HG03139 (cell line): ENCODE results near the gene PNMT.
"Not testable (repeated sequence)": the region's sequence is repeated elsewhere in the genome, so short reads cannot be mapped to it uniquely, and the experiment has no call there.

Experiments
- ATAC-seq: cut with Tn5 transposase; IDR thresholded peaks from one replicate; pipeline ENCODE4 v1.9.1; 2021; ENCODE audit not compliant: unreplicated experiment

The PNMT gene

GRCh38 chr17:39704821-39705551 lies 36.7 kb downstream of the PNMT start:
- ATAC-seq = no peak

- ATAC-seq = no peak
These were observed 37.6 kb downstream of the PNMT start for GRCh38 chr17:39705786-39706348.

GRCh38 chr17:39706383-39706782 lies 38.1 kb downstream of the PNMT start:
- ATAC-seq = no peak

GRCh38 chr17:39706921-39707337 lies 38.7 kb downstream of the PNMT start:
- ATAC-seq = no peak

- ATAC-seq = no peak
These were observed 41.2 kb downstream of the PNMT start for GRCh38 chr17:39709319-39709997.

GRCh38 chr17:39709998-39710964 lies 42.0 kb downstream of the PNMT start:
- ATAC-seq = no peak

GRCh38 chr17:39711071-39711470 lies 42.8 kb downstream of the PNMT start:
- not testable (repeated sequence) for ATAC-seq

- ATAC-seq = no peak
These were observed 43.6 kb downstream of the PNMT start for GRCh38 chr17:39711851-39712250.

GRCh38 chr17:39714234-39714633 lies 46.0 kb downstream of the PNMT start:
- ATAC-seq = no peak

- ATAC-seq = no peak
These were observed 47.3 kb downstream of the PNMT start for GRCh38 chr17:39715375-39716072.

- no peak for ATAC-seq
These were observed 48.0 kb downstream of the PNMT start for GRCh38 chr17:39716073-39716818.

- no peak for ATAC-seq
These were observed 48.8 kb downstream of the PNMT start for GRCh38 chr17:39716879-39717536.

- ATAC-seq = no peak
These were observed 49.4 kb downstream of the PNMT start for GRCh38 chr17:39717660-39718059.

GRCh38 chr17:39719563-39720355 lies 51.5 kb downstream of the PNMT start:
- no peak for ATAC-seq
